HG03103 (cell line): Measurements from ENCODE around the gene KAZN.

Source experiments
- ATAC-seq: cut with Tn5 transposase; IDR thresholded peaks from one replicate; pipeline ENCODE4 v1.9.1; 2021; ENCODE audit warnings: low read depth; ENCODE audit not compliant: unreplicated experiment

Gene KAZN

GRCh38 chr1:14667651-14667984 lies 69.1 kb downstream of the KAZN start:
- no peak for ATAC-seq

GRCh38 chr1:14668538-14668937 lies 70.1 kb downstream of the KAZN start:
- ATAC-seq: no peak

- no peak for ATAC-seq
Measured at GRCh38 chr1:14672005-14672404, 73.5 kb downstream of the KAZN start.

- ATAC-seq: no peak
Measured at GRCh38 chr1:14674030-14674429, 75.5 kb downstream of the KAZN start.

GRCh38 chr1:14676400-14676799 lies 77.9 kb downstream of the KAZN start:
- no peak for ATAC-seq

- ATAC-seq: no peak
Measured at GRCh38 chr1:14677292-14677971, 78.9 kb downstream of the KAZN start.

GRCh38 chr1:14678011-14678638 lies 79.6 kb downstream of the KAZN start:
- no peak for ATAC-seq

- ATAC-seq: no peak
Measured at GRCh38 chr1:14679027-14679688, 80.7 kb downstream of the KAZN start.

- no peak for ATAC-seq
Measured at GRCh38 chr1:14681182-14681581, 82.7 kb downstream of the KAZN start.

GRCh38 chr1:14682941-14683621 lies 84.6 kb downstream of the KAZN start:
- ATAC-seq: no peak

- no peak for ATAC-seq
Measured at GRCh38 chr1:14685078-14685477, 86.6 kb downstream of the KAZN start.

- ATAC-seq: no peak
Measured at GRCh38 chr1:14686701-14687100, 88.2 kb downstream of the KAZN start.

- no peak for ATAC-seq
Measured at GRCh38 chr1:14687147-14687546, 88.7 kb downstream of the KAZN start.

GRCh38 chr1:14689996-14690615 lies 91.6 kb downstream of the KAZN start:
- no peak for ATAC-seq

- no peak for ATAC-seq
Measured at GRCh38 chr1:14693949-14694348, 95.5 kb downstream of the KAZN start.

- no peak for ATAC-seq
Measured at GRCh38 chr1:14694589-14694988, 96.1 kb downstream of the KAZN start.

- no peak for ATAC-seq
Measured at GRCh38 chr1:14696761-14697160, 98.3 kb downstream of the KAZN start.

- no peak for ATAC-seq
Measured at GRCh38 chr1:14697353-14697752, 98.9 kb downstream of the KAZN start.

GRCh38 chr1:14698314-14698713 lies 99.8 kb downstream of the KAZN start:
- ATAC-seq: no peak

GRCh38 chr1:14699620-14700019 lies 101.1 kb downstream of the KAZN start:
- ATAC-seq: no peak

GRCh38 chr1:14704846-14705245 lies 106.4 kb downstream of the KAZN start:
- ATAC-seq: no peak
